Measurements from ENCODE around the gene CLDN3.

GRCh38 chr7:73766556-73767229, 3.4 kb downstream of the CLDN3 start:
- TF ChIP-seq CTCF (IDR thresholded peaks at IDR 0.05) = no peak
- TF ChIP-seq EP300 (IDR thresholded peaks at IDR 0.05) = no peak

Data from ovary (tissue), 3 donors.